HepG2 (cell line): Measurements from ENCODE around the gene TMEM258. TPM values are rescaled to one million over a fixed set of nuclear protein-coding genes. Genes with fewer than 3 reads are reported as not detected.

Experiments used
- AFF4 ChIP-seq: sonication (generic); formaldehyde crosslinking; IDR thresholded peaks from 2 replicates; pipeline ENCODE4 v1.4.0; 2020; ENCODE audit warnings: missing genetic modification reagents
- ARID3A ChIP-seq: IDR thresholded peaks from 2 replicates; pipeline ENCODE4 v1.6.1; 2012; ENCODE audit warnings: low read depth, low read length, improper control_type of control experiment
- FOXJ3 ChIP-seq: sonication (generic); formaldehyde crosslinking; IDR thresholded peaks from 2 replicates; pipeline ENCODE4 v1.4.0; 2020; ENCODE audit warnings: missing genetic modification reagents, mild to moderate bottlenecking, borderline replicate concordance
- KAT7 ChIP-seq: IDR thresholded peaks from 2 replicates; pipeline ENCODE4 v1.6.1; 2018; ENCODE audit warnings: borderline replicate concordance, missing compliant biosample characterization
- KDM4B ChIP-seq: sonication (generic); formaldehyde crosslinking; IDR thresholded peaks from 2 replicates; pipeline ENCODE4 v1.4.0; 2020; ENCODE audit warnings: missing genetic modification reagents
- MLX ChIP-seq: IDR thresholded peaks from 2 replicates; pipeline ENCODE4 v1.6.1; 2016
- NCOA1 ChIP-seq: sonication (generic); formaldehyde crosslinking; IDR thresholded peaks from 2 replicates; pipeline ENCODE4 v1.9.0; 2021; ENCODE audit warnings: missing genetic modification reagents
- NCOA2 ChIP-seq: sonication (generic); formaldehyde crosslinking; IDR thresholded peaks from 2 replicates; pipeline ENCODE4 v1.8.0; 2022; ENCODE audit warnings: inconsistent platforms
- NFKBIZ ChIP-seq: IDR thresholded peaks from 2 replicates; pipeline ENCODE4 v1.6.1; 2018; ENCODE audit warnings: missing genetic modification reagents, missing compliant biosample characterization
- POLR2AphosphoS5 ChIP-seq: IDR thresholded peaks from 2 replicates; pipeline ENCODE4 v1.6.1; 2012; ENCODE audit warnings: low read depth, low read length
- SAP130 ChIP-seq: IDR thresholded peaks from 2 replicates; pipeline ENCODE4 v1.6.1; 2016; ENCODE audit warnings: low read depth
- SMC3 ChIP-seq: IDR thresholded peaks from 2 replicates; pipeline ENCODE4 v1.6.1; 2011; ENCODE audit warnings: low read length, improper control_type of control experiment
- YY1 ChIP-seq: IDR thresholded peaks from 2 replicates; pipeline ENCODE4 v1.6.1; 2011; ENCODE audit warnings: low read length, low read depth, moderate library complexity, mild to moderate bottlenecking; ENCODE audit not compliant: insufficient read depth, insufficient replicate concordance
- polyA plus RNA-seq, 8 experiments: library from polyadenylated mRNA; depleted of rRNA in 3 of 8; stranded (reverse) in 7 of 8; unstranded in 1 of 8; fragments of >200 nt; fragmentation: Illumina TruSeq in 4 of 8; extraction: Trizol in 4 of 8; gene quantifications; 2 replicates each; pipeline versions ENCODE4 v1.2.1 to v1.2.3, GENCODE V29; 2011 to 2016; ENCODE audit warnings: low read depth in 4 of 8, missing spikeins in 1 of 8, mixed read lengths in 1 of 8; ENCODE audit not compliant: insufficient read depth in 1 of 8
- total RNA-seq, 5 experiments: library from RNA; depleted of rRNA; stranded (reverse); fragments of >200 nt; fragmentation: Illumina TruSeq; extraction: Trizol; gene quantifications; 2 replicates each; pipeline ENCODE4 v1.2.3, GENCODE V29; 2016; ENCODE audit warnings: low read depth in 1 of 5
- TF ChIP-seq, protein P1 (sequence below), 2 experiments: sonication (generic) in 1 of 2; formaldehyde crosslinking in 1 of 2; IDR thresholded peaks; 2 replicates each; pipeline versions ENCODE4 v1.4.0 to v1.6.1; 2018 to 2020; ENCODE audit warnings: missing genetic modification reagents in 2 of 2, borderline replicate concordance in 1 of 2, low read depth in 1 of 2, mild to moderate bottlenecking in 1 of 2, missing biosample characterization in 1 of 2
- TF ChIP-seq, protein P2 (sequence below): sonication (generic); formaldehyde crosslinking; IDR thresholded peaks from 2 replicates; pipeline ENCODE4 v1.5.0; 2020; ENCODE audit warnings: missing genetic modification reagents

The TMEM258 gene
- total and polyA plus RNA-seq, 2 of the 13 experiments (the other 11 are each of a cell fraction or from before 2014, with no cell fraction given), result 175 to 424 TPM

DNA sequence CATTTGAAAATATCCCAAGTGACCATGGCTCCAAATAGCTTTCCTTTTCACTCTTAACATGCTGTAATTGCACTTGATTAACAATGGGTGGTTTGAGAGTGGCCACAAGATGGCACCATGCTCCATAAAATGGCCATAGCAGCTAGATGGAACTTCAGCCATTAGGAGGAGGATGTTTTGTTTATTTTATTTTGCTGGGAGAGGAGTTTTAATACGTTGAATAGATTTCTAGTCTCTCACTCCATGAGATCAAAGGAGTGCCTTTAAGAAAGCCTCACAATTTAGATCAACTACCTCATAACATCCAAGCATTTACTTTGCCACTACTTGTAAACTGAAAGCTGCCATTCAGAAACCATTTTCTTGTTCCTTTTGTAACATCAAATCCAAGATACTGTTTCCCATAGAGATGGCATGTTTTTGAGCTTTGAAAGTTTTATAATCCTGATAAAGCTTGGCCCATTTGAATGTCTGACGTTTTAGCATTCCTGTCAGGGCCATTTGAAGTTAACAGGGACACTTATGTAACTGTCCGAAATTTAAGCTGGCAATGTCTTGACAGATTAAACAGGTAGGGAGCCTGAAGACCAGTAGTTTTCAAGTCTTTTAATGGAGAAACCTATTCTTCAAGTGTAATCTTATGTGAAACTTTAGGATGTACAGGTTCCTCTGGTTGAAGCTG is 5.0 kb upstream of the TMEM258 start (continued):
- TF ChIP-seq NCOA2 (peak; percentile 7; the same call in 1 of the 2 replicates), YY1 (peak; percentile 35), SMC3 (peak; percentile 78), KDM4B (CRISPR knock-in tag) (no peak), AFF4 (CRISPR knock-in tag) (no peak), FOXJ3 (peak; percentile 28; the same call in 1 of the 2 replicates), POLR2AphosphoS5 (peak; percentile 56), SAP130 (0 out of 2 replicates have a peak, but pooled peaks have one; percentile 51), ARID3A (peak; percentile 85), MLX (CRISPR knock-in tag) (no peak), NCOA1 (CRISPR knock-in tag) (no peak), NFKBIZ (CRISPR knock-in tag) (no peak), KAT7 (no peak)
- TF ChIP-seq, protein P1, sequence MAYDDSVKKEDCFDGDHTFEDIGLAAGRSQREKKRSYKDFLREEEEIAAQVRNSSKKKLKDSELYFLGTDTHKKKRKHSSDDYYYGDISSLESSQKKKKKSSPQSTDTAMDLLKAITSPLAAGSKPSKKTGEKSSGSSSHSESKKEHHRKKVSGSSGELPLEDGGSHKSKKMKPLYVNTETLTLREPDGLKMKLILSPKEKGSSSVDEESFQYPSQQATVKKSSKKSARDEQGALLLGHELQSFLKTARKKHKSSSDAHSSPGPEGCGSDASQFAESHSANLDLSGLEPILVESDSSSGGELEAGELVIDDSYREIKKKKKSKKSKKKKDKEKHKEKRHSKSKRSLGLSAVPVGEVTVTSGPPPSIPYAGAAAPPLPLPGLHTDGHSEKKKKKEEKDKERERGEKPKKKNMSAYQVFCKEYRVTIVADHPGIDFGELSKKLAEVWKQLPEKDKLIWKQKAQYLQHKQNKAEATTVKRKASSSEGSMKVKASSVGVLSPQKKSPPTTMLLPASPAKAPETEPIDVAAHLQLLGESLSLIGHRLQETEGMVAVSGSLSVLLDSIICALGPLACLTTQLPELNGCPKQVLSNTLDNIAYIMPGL (CRISPR knock-in tag; IDR thresholded peaks at IDR 0.05; ENCODE audit: borderline replicate concordance in 1 of 2, low read depth in 1 of 2), result 0 out of 4 replicates have a peak, but pooled peaks have one; percentile 27 to 49
- TF ChIP-seq, protein P2, sequence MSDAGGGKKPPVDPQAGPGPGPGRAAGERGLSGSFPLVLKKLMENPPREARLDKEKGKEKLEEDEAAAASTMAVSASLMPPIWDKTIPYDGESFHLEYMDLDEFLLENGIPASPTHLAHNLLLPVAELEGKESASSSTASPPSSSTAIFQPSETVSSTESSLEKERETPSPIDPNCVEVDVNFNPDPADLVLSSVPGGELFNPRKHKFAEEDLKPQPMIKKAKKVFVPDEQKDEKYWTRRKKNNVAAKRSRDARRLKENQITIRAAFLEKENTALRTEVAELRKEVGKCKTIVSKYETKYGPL (CRISPR knock-in tag), result no peak
- TF ChIP-seq, all 625 proteins: peak for 23
